Activated effector memory CD4-positive, alpha-beta T cell treated with Interleukin-2 at 50 U/mL for 16 hours (primary cell): ENCODE results near the gene CSRP2.

Source experiments
- DNase-seq: peaks from one replicate; pipeline ENCODE4 v3.0.0-alpha.2; 2020

Gene CSRP2

GRCh38 chr12:76859611-76860010 lies 19.2 kb downstream of the CSRP2 start:
- no peak for DNase-seq

- DNase-seq: no peak
Measured at GRCh38 chr12:76856018-76856644, 22.7 kb downstream of the CSRP2 start.

- DNase-seq: no peak
Measured at GRCh38 chr12:76855271-76855670, 23.5 kb downstream of the CSRP2 start.

- no peak for DNase-seq
Measured at GRCh38 chr12:76852106-76852505, 26.7 kb downstream of the CSRP2 start.

- no peak for DNase-seq
Measured at GRCh38 chr12:76848132-76848531, 30.7 kb downstream of the CSRP2 start.

- DNase-seq: no peak
Measured at GRCh38 chr12:76847260-76847659, 31.6 kb downstream of the CSRP2 start.

GRCh38 chr12:76836633-76837032 lies 42.2 kb downstream of the CSRP2 start:
- DNase-seq: no peak

- no peak for DNase-seq
Measured at GRCh38 chr12:76830436-76830835, 48.4 kb downstream of the CSRP2 start.

- DNase-seq: no peak
Measured at GRCh38 chr12:76820888-76821482, 57.8 kb downstream of the CSRP2 start.

- no peak for DNase-seq
Measured at GRCh38 chr12:76813972-76814371, 64.8 kb downstream of the CSRP2 start.

- no peak for DNase-seq
Measured at GRCh38 chr12:76813265-76813664, 65.6 kb downstream of the CSRP2 start.

GRCh38 chr12:76811976-76812375 lies 66.8 kb downstream of the CSRP2 start:
- DNase-seq: no peak

- DNase-seq: no peak
Measured at GRCh38 chr12:76810671-76811419, 68.0 kb downstream of the CSRP2 start.
